Prostate gland (tissue), 2 donors: ENCODE results near the gene ECE1.

Experiments
- CTCF ChIP-seq, 4 experiments: fragments of 200-600 bp in 2 of 4; fragments of 450-650 bp in 2 of 4; sonication (generic) in 2 of 4; IDR thresholded peaks; 1 replicate in 3 of 4; 2 replicates in 1 of 4; pipeline ENCODE4 v1.5.1; 2016 to 2019; ENCODE audit warnings: antibody characterized with exemption in 4 of 4, mild to moderate bottlenecking in 2 of 4, moderate library complexity in 2 of 4
- POLR2A ChIP-seq: fragments of 450-650 bp; IDR thresholded peaks from one replicate; pipeline ENCODE4 v1.6.1; 2016; ENCODE audit warnings: antibody characterized with exemption, mild to moderate bottlenecking
- POLR2AphosphoS5 ChIP-seq: sonication (generic); formaldehyde crosslinking; IDR thresholded peaks from one replicate; pipeline ENCODE4 v1.6.1; 2017; ENCODE audit warnings: antibody characterized with exemption

GRCh38 chr1:21188235-21188634 is 102.0 kb downstream of the ECE1 start:
- TF ChIP-seq CTCF (IDR thresholded peaks at IDR 0.05) (no peak), POLR2AphosphoS5 (no peak), POLR2A (no peak)
